ENCODE data around the gene L3MBTL4. TPM values are rescaled to one million over a fixed set of nuclear protein-coding genes. Genes with fewer than 3 reads are reported as not detected.

Gene L3MBTL4
- total and polyA plus RNA-seq, 8 donors, result 2.5 to 15.1 (median 6.4) TPM

DNA sequence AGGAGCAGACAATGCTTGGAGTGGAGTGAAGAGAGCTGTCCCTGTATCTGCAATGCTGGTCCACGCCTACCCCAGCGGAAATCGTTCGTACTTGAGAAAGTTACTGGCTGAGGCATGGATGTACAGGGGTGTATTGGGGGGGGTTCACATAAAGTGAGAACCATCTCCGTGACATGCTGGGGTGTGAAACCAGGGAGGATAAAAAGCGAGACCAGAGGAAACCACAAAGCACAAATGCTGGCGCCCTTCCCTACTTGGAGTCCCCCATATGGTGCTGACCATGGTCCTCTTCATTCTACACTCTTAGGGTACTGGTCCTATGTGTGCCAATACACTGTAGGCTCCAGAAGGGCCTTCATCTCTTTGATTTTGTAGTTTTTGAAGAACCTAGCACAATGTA, 244.1 kb downstream of the L3MBTL4 start:
- no peaks in the 10 kb centered on the region for H3K36me3 ChIP-seq
- no peak overlapping the region for H3K27ac ChIP-seq
- DNase-seq, result no peak
- no peak overlapping the region for H3K4me3 ChIP-seq
- ATAC-seq, result no peak
- H3K4me1 ChIP-seq, result no peaks in the 10 kb centered on the region
- H3K27me3 ChIP-seq, result no peaks in the 10 kb centered on the region
- no peaks in the 10 kb centered on the region for H3K9me3 ChIP-seq
- intact Hi-C loops (cut with DNase I), result no loop called here
- FAIRE-seq, result no peak
- TF ChIP-seq, protein P1, sequence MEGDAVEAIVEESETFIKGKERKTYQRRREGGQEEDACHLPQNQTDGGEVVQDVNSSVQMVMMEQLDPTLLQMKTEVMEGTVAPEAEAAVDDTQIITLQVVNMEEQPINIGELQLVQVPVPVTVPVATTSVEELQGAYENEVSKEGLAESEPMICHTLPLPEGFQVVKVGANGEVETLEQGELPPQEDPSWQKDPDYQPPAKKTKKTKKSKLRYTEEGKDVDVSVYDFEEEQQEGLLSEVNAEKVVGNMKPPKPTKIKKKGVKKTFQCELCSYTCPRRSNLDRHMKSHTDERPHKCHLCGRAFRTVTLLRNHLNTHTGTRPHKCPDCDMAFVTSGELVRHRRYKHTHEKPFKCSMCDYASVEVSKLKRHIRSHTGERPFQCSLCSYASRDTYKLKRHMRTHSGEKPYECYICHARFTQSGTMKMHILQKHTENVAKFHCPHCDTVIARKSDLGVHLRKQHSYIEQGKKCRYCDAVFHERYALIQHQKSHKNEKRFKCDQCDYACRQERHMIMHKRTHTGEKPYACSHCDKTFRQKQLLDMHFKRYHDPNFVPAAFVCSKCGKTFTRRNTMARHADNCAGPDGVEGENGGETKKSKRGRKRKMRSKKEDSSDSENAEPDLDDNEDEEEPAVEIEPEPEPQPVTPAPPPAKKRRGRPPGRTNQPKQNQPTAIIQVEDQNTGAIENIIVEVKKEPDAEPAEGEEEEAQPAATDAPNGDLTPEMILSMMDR (IDR thresholded peaks at IDR 0.05), result no peak
- WGBS, 2 donors, result 96% methylated on average over 7 of the region's 7 CpGs

DNA sequence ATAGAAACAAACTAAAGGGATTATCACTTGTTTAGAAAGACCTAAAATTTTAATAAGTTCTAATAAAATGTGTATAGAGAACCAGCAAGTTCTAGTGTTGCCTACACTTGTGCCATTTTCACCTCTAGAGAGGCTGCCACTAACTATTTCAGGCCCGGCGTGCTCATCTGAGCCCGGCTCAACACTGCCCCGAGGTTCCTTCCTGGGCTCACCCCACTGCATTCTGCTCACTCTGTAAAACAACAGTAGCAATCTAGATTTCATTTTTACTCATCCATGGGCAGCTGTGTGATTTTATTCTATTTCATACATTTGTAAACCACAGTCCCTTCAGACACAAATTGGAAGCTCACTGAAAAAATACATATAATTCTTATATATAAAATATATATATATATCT, 253.2 kb downstream of the L3MBTL4 start:
- H3K27ac ChIP-seq, result no peak overlapping the region
- ATAC-seq (no peak), DNase-seq (no peak), FAIRE-seq (no peak)
- TF ChIP-seq, protein P1 (IDR thresholded peaks at IDR 0.05), result no peak
- no peaks in the 10 kb centered on the region for H3K9me3 ChIP-seq
- no peaks in the 10 kb centered on the region for H3K4me1 ChIP-seq
- H3K27me3 ChIP-seq, result no peaks in the 10 kb centered on the region
- H3K4me3 ChIP-seq, result no peak overlapping the region
- H3K36me3 ChIP-seq, result no peaks in the 10 kb centered on the region
- intact Hi-C loops (cut with DNase I), result no loop called here
- WGBS, 2 donors, result 89 to 90% methylated on average over 4 of the region's 4 CpGs

DNA sequence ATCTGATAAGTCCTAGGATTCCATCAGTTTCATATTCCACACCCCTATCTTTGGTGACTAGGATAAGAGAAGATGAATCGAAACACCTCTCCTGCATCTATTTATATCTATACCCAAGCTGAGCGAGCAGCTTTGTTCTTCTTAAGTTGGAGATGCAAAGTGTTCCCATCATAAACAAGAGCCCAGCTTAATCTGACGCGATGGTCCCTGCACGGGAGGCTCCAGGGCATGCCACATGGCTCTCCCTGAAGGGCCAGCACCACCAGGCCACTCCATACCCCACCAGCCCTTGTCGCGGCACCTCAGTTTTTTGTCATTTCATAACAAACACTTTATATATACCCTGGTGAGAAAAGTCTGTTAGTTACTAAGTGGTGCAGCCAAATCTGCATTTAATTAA, 255.3 kb downstream of the L3MBTL4 start:
- Histone ChIP-seq H3K4me3 (no peak overlapping the region), H3K4me1 (no peaks in the 10 kb centered on the region), H3K9me3 (no peaks in the 10 kb centered on the region), H3K36me3 (no peaks in the 10 kb centered on the region), H3K27ac (no peak overlapping the region), H3K27me3 (no peaks in the 10 kb centered on the region)
- ATAC-seq (no peak), DNase-seq (no peak), FAIRE-seq (no peak)
- TF ChIP-seq, protein P1 (IDR thresholded peaks at IDR 0.05), result no peak
- 94 to 96% methylated on average over 7 of the region's 7 CpGs for WGBS, 2 donors
- intact Hi-C loops (cut with DNase I), result no loop called here

DNA sequence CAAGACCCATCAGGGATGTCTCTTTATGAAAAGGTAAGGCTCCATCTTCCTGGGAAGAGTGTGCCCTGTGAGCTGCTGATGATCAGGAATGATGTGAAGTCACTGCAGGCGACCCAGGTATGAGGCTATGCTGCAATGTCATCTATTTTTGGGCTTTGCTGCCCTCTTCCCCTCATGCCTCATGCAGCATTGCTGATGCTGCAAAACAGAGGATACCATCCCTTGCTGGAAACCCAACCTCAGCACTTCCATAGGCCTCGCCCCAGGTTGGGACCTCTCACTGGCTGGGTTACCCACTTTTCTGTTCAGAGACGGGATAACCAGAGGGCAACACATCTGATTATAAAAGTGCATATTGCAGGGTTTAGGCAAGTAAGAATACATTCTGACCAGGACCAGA, 255.8 kb downstream of the L3MBTL4 start:
- no peaks in the 10 kb centered on the region for H3K36me3 ChIP-seq
- no peak for FAIRE-seq
- H3K27me3 ChIP-seq, result no peaks in the 10 kb centered on the region
- intact Hi-C loops (cut with DNase I), result no loop called here
- H3K4me3 ChIP-seq, result no peak overlapping the region
- no peak overlapping the region for H3K27ac ChIP-seq
- TF ChIP-seq, protein P1 (IDR thresholded peaks at IDR 0.05), result no peak
- ATAC-seq, result no peak
- WGBS, 2 donors, result 89 to 93% methylated on average over 3 of the region's 3 CpGs
- no peaks in the 10 kb centered on the region for H3K9me3 ChIP-seq
- no peaks in the 10 kb centered on the region for H3K4me1 ChIP-seq
- DNase-seq, result no peak

DNA sequence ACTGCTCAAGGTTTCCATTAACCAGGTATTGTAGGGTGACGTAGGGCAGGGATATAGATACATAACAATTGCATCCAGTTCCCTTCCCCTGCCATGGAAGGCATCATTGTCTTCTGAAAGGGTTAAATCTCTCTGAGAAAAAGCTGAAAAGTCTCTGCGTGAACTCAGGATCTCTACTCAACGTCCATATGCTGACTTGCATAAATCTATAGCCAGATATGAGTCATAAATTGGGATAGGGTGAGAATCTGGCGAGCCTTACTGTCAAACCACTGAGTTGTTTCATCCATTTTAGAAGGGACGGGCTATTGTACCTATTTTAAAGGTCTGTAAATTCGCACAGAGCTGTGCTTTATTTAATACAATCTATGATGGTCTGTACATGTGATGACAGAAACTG, 258.3 kb downstream of the L3MBTL4 start:
- Histone ChIP-seq H3K27ac (no peak overlapping the region), H3K27me3 (no peaks in the 10 kb centered on the region), H3K4me1 (no peaks in the 10 kb centered on the region), H3K9me3 (no peaks in the 10 kb centered on the region), H3K4me3 (no peak overlapping the region), H3K36me3 (no peaks in the 10 kb centered on the region)
- ATAC-seq (no peak), FAIRE-seq (no peak), DNase-seq (no peak)
- intact Hi-C loops (cut with DNase I), result no loop called here
- 76 to 79% methylated on average over 6 of the region's 6 CpGs for WGBS, 2 donors
- TF ChIP-seq, protein P1 (IDR thresholded peaks at IDR 0.05), result no peak
